PC-3 (cell line): ENCODE data around the gene AKNA.

ENCODE experiments used
- EZH2 ChIP-seq: fragments of 300-600 bp; sonication (generic); IDR thresholded peaks from one replicate; pipeline ENCODE4 v1.6.1; 2017; ENCODE audit warnings: antibody characterized with exemption, mild to moderate bottlenecking, low read length; ENCODE audit not compliant: unreplicated experiment
- EZH2phosphoT487 ChIP-seq: fragments of 300-600 bp; sonication (generic); IDR thresholded peaks from 2 replicates; pipeline ENCODE4 v1.6.1; 2018; ENCODE audit warnings: mild to moderate bottlenecking, antibody characterized with exemption, low read length, borderline replicate concordance
- TF ChIP-seq, protein P1 (sequence below): fragments of 300-600 bp; sonication (generic); conservative IDR thresholded peaks from 2 replicates; pipeline ENCODE4 v1.5.1; 2017; ENCODE audit warnings: antibody characterized with exemption, low read depth, mild to moderate bottlenecking, low read length

- TF ChIP-seq, protein P1, sequence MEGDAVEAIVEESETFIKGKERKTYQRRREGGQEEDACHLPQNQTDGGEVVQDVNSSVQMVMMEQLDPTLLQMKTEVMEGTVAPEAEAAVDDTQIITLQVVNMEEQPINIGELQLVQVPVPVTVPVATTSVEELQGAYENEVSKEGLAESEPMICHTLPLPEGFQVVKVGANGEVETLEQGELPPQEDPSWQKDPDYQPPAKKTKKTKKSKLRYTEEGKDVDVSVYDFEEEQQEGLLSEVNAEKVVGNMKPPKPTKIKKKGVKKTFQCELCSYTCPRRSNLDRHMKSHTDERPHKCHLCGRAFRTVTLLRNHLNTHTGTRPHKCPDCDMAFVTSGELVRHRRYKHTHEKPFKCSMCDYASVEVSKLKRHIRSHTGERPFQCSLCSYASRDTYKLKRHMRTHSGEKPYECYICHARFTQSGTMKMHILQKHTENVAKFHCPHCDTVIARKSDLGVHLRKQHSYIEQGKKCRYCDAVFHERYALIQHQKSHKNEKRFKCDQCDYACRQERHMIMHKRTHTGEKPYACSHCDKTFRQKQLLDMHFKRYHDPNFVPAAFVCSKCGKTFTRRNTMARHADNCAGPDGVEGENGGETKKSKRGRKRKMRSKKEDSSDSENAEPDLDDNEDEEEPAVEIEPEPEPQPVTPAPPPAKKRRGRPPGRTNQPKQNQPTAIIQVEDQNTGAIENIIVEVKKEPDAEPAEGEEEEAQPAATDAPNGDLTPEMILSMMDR = no peak
- TF ChIP-seq EZH2 (no peak), EZH2phosphoT487 (no peak)
Observed at GRCh38 chr9:114373960-114374730, 13.6 kb downstream of the AKNA start.
